ENCODE results near the gene TMC7. TPM values are rescaled to one million over a fixed set of nuclear protein-coding genes. Genes with fewer than 3 reads are reported as not detected.

TMC7 gene
- total RNA-seq, 4 donors from 2014 or later = 0.36 to 4.3 (median 1.3) TPM

DNA sequence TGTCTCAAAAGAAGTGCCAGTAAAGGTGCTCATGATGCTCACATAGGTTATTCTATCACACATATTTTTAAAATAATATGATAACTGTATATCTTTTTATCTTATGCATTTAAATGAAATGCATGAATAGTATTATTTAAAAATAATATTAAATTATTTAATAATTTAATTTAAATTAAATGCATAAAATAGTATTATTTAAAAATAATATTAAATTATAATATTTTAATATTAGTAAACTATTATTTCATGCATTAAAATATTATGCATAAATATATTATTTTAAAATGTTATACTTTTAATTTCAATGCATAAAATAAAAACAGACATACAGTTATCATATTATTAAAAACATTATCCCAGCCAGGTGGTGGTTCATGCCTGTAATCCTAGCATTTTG, 33.4 kb downstream of the TMC7 start:
- no peak for TF ChIP-seq CTCF (IDR thresholded peaks at IDR 0.05)
- ATAC-seq (ENCODE audit: low FRiP score) (no peak), DNase-seq (ENCODE audit: low spot score) (no peak)

- DNase-seq (ENCODE audit: low spot score) (no peak), ATAC-seq (ENCODE audit: low FRiP score) (no peak)
- TF ChIP-seq CTCF (IDR thresholded peaks at IDR 0.05) = no peak
Observed at GRCh38 chr16:19020689-19021088, 37.0 kb downstream of the TMC7 start.

GRCh38 chr16:19021747-19022146, 38.0 kb downstream of the TMC7 start:
- DNase-seq (ENCODE audit: low spot score) = no peak
- no peak for ATAC-seq (ENCODE audit: low FRiP score)
- no peak for TF ChIP-seq CTCF (IDR thresholded peaks at IDR 0.05)

- no peak for TF ChIP-seq CTCF (IDR thresholded peaks at IDR 0.05)
- DNase-seq (ENCODE audit: low spot score) = no peak
- no peak for ATAC-seq (ENCODE audit: low FRiP score)
Observed at GRCh38 chr16:19027416-19027815, 43.7 kb downstream of the TMC7 start.

GRCh38 chr16:19029980-19030379, 46.2 kb downstream of the TMC7 start:
- ATAC-seq (ENCODE audit: low FRiP score) (no peak), DNase-seq (ENCODE audit: low spot score) (no peak)
- no peak for TF ChIP-seq CTCF (IDR thresholded peaks at IDR 0.05)

DNA sequence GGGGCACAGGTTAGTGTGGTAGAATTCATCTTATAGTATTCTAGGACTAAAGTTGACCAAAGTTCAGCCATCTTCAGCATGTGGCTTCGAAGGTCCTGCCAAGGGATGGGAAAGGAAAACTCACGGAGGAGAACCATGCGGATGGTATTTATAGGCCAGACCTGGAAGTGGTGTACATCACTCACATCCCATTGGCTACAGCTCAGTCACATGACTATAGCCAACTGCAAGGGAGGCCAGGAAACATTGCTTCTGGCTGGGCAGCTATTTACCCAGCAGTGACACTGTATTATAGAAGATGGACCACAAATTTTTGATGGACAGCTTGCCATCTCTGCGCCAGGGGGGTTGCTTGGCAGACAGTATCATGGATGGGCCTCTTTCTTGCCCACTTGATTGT, 48.0 kb downstream of the TMC7 start:
- ATAC-seq (ENCODE audit: low FRiP score) = no peak
- no peak for DNase-seq (ENCODE audit: low spot score)
- no peak for TF ChIP-seq CTCF (IDR thresholded peaks at IDR 0.05)

DNA sequence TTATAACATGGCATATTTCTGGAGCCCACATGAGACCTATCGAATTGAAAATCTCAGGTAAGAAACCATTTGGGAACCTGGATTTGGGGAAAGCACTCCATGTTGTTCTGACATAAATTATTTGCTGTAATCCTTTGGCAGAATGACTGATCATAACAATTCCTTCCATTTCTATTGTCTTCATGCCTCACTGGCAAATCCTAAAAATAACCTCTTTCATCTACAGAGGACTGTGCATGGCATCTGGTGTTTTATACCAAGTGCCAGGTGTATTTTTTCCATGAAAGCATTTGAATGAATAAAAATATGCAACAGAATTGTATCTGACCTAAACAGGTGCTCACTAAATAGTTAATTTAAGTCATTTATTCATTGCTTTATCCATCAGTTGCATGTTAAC, 50.0 kb downstream of the TMC7 start:
- TF ChIP-seq CTCF (IDR thresholded peaks at IDR 0.05) = no peak
- DNase-seq (ENCODE audit: low spot score) = no peak
- ATAC-seq (ENCODE audit: low FRiP score) = no peak
